Chondrocyte (in vitro differentiated cells): ENCODE results near the gene CCT5. TPM values are rescaled to one million over a fixed set of nuclear protein-coding genes. Genes with fewer than 3 reads are reported as not detected.

Experiments used
- DNase-seq: peaks from one replicate; pipeline ENCODE4 v3.0.0; 2021; ENCODE audit warnings: mixed read lengths, low spot score
- H3K27ac Mint-ChIP-seq: one replicate; pipeline ENCODE4 v1.8.0; 2021; ENCODE audit warnings: mild to moderate bottlenecking, moderate library complexity, mixed read lengths; ENCODE audit not compliant: unreplicated experiment
- H3K27me3 Mint-ChIP-seq: 2 replicates; pipeline ENCODE4 v1.8.0; 2021; ENCODE audit warnings: low read depth, mixed read lengths
- H3K36me3 Mint-ChIP-seq: 2 replicates; pipeline ENCODE4 v1.8.0; 2021; ENCODE audit warnings: low read depth, mixed read lengths
- H3K4me1 Mint-ChIP-seq: 2 replicates; pipeline ENCODE4 v1.8.0; 2021; ENCODE audit warnings: low read depth, mild to moderate bottlenecking, mixed read lengths
- H3K4me3 Mint-ChIP-seq: one replicate; pipeline ENCODE4 v1.8.0; 2021; ENCODE audit warnings: mild to moderate bottlenecking, moderate library complexity, mixed read lengths; ENCODE audit not compliant: unreplicated experiment
- H3K9me3 Mint-ChIP-seq: 2 replicates; pipeline ENCODE4 v1.8.0; 2021; ENCODE audit warnings: low read depth, mixed read lengths
- CTCF ChIP-seq: fragments of 200-600 bp; sonication (generic); IDR thresholded peaks from 2 replicates; pipeline ENCODE4 v1.5.0; 2021; ENCODE audit warnings: antibody characterized with exemption, mild to moderate bottlenecking, moderate library complexity
- total RNA-seq: library from RNA; stranded (reverse); gene quantifications from 3 replicates; pipeline ENCODE4 v1.2.1, GENCODE V29; 2021

Gene CCT5
- total RNA-seq, 1 donor from 2014 or later = 161 TPM

GRCh38 chr5:10286862-10287227, 36.8 kb downstream of the CCT5 start:
- Mint-ChIP-seq H3K4me1 (peaks cover 10% of the 10 kb centered on the region), H3K27ac (no peak overlapping the region), H3K9me3 (no peaks in the 10 kb centered on the region), H3K27me3 (no peaks in the 10 kb centered on the region), H3K4me3 (no peak overlapping the region), H3K36me3 (peaks cover 8% of the 10 kb centered on the region)
- no peak for TF ChIP-seq CTCF
- no peak for DNase-seq

GRCh38 chr5:10288592-10289219, 38.6 kb downstream of the CCT5 start:
- Mint-ChIP-seq H3K4me1 (peaks cover 9% of the 10 kb centered on the region), H3K27me3 (no peaks in the 10 kb centered on the region), H3K4me3 (no peak overlapping the region), H3K27ac (no peak overlapping the region), H3K36me3 (peaks cover 8% of the 10 kb centered on the region), H3K9me3 (peaks cover under 1% of the 10 kb centered on the region)
- TF ChIP-seq CTCF = no peak
- no peak for DNase-seq

- H3K4me1 Mint-ChIP-seq = peaks cover 3% of the 10 kb centered on the region
- no peaks in the 10 kb centered on the region for H3K27me3 Mint-ChIP-seq
- no peak for TF ChIP-seq CTCF
- peaks cover 3% of the 10 kb centered on the region for H3K9me3 Mint-ChIP-seq
- no peak for DNase-seq
- no peak overlapping the region for H3K4me3 Mint-ChIP-seq
- H3K27ac Mint-ChIP-seq = no peak overlapping the region
- H3K36me3 Mint-ChIP-seq = peaks cover 10% of the 10 kb centered on the region
Measured at GRCh38 chr5:10289353-10289752, 39.3 kb downstream of the CCT5 start.

GRCh38 chr5:10289991-10290390, 39.9 kb downstream of the CCT5 start:
- H3K36me3 Mint-ChIP-seq = peaks cover 14% of the 10 kb centered on the region
- no peak overlapping the region for H3K27ac Mint-ChIP-seq
- H3K4me1 Mint-ChIP-seq = no peaks in the 10 kb centered on the region
- DNase-seq = no peak
- no peak for TF ChIP-seq CTCF
- no peak overlapping the region for H3K4me3 Mint-ChIP-seq
- peaks cover 3% of the 10 kb centered on the region for H3K9me3 Mint-ChIP-seq
- no peaks in the 10 kb centered on the region for H3K27me3 Mint-ChIP-seq

GRCh38 chr5:10290438-10290837, 40.4 kb downstream of the CCT5 start:
- Mint-ChIP-seq H3K27me3 (no peaks in the 10 kb centered on the region), H3K4me3 (no peak overlapping the region), H3K4me1 (no peaks in the 10 kb centered on the region), H3K27ac (no peak overlapping the region), H3K9me3 (peaks cover 3% of the 10 kb centered on the region), H3K36me3 (peaks cover 14% of the 10 kb centered on the region)
- TF ChIP-seq CTCF = no peak
- DNase-seq = no peak
